HG03565 (cell line): Measurements from ENCODE around the gene AMFR.

Source experiments
- ATAC-seq: cut with Tn5 transposase; IDR thresholded peaks from one replicate; pipeline ENCODE4 v1.9.1; 2021; ENCODE audit warnings: mild to moderate bottlenecking, moderate library complexity; ENCODE audit not compliant: unreplicated experiment

AMFR gene

GRCh38 chr16:56349711-56350161 is 75.6 kb downstream of the AMFR start:
- ATAC-seq = no peak

- ATAC-seq = no peak
Measured at GRCh38 chr16:56349086-56349415, 76.3 kb downstream of the AMFR start.

- ATAC-seq = no peak
Measured at GRCh38 chr16:56348168-56349085, 76.9 kb downstream of the AMFR start.

- ATAC-seq = no peak
Measured at GRCh38 chr16:56347670-56348069, 77.7 kb downstream of the AMFR start.

- ATAC-seq = no peak
Measured at GRCh38 chr16:56347166-56347565, 78.2 kb downstream of the AMFR start.

- ATAC-seq = no peak
Measured at GRCh38 chr16:56346131-56346890, 79.0 kb downstream of the AMFR start.

GRCh38 chr16:56345406-56346050 is 79.8 kb downstream of the AMFR start:
- ATAC-seq = no peak

GRCh38 chr16:56344518-56345405 is 80.6 kb downstream of the AMFR start:
- no peak for ATAC-seq

GRCh38 chr16:56343661-56344517 is 81.5 kb downstream of the AMFR start:
- no peak for ATAC-seq

- no peak for ATAC-seq
Measured at GRCh38 chr16:56341656-56342399, 83.5 kb downstream of the AMFR start.

- no peak for ATAC-seq
Measured at GRCh38 chr16:56340864-56341365, 84.4 kb downstream of the AMFR start.

GRCh38 chr16:56340416-56340815 is 84.9 kb downstream of the AMFR start:
- no peak for ATAC-seq

GRCh38 chr16:56339431-56340195 is 85.7 kb downstream of the AMFR start:
- ATAC-seq = no peak

GRCh38 chr16:56338566-56339318 is 86.6 kb downstream of the AMFR start:
- ATAC-seq = no peak

GRCh38 chr16:56337858-56338325 is 87.5 kb downstream of the AMFR start:
- ATAC-seq = no peak

- ATAC-seq = no peak
Measured at GRCh38 chr16:56337131-56337857, 88.1 kb downstream of the AMFR start.
